ENCODE measurements around the gene EFNA5. TPM values are rescaled to one million over a fixed set of nuclear protein-coding genes. Genes with fewer than 3 reads are reported as not detected.

The EFNA5 gene
- total and polyA plus RNA-seq, 2 of the 13 experiments (the other 11 are each of a cell fraction or from before 2014, with no cell fraction given), result not detected

DNA sequence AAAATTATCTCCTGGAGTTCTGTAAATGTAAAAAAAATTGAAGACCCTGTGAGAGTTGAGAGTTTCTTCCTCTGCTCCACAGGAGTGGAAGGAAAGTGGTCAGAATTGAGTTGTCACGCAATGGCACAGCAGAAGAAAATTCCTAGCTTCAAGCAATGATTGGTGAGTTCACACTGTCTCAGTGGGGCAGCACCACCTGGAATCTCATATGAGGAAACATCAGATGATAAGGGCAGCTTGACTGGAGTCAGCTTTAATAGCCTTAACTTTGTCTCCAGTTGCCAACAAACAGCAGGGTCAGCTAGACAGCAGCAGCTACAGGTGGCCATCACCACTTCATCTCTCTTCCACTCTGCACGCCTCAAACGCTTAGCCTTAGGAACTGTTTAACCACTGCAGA, 211.1 kb downstream of the EFNA5 start:
- TF ChIP-seq, protein P1, sequence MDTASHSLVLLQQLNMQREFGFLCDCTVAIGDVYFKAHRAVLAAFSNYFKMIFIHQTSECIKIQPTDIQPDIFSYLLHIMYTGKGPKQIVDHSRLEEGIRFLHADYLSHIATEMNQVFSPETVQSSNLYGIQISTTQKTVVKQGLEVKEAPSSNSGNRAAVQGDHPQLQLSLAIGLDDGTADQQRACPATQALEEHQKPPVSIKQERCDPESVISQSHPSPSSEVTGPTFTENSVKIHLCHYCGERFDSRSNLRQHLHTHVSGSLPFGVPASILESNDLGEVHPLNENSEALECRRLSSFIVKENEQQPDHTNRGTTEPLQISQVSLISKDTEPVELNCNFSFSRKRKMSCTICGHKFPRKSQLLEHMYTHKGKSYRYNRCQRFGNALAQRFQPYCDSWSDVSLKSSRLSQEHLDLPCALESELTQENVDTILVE (CRISPR knock-in tag; IDR thresholded peaks at IDR 0.05), result no peak
- TF ChIP-seq ZNF160 (CRISPR knock-in tag; IDR thresholded peaks at IDR 0.05), result no peak
- no peak for TF ChIP-seq BRCA1 (CRISPR knock-in tag; IDR thresholded peaks at IDR 0.05)
- TF ChIP-seq, protein P2, sequence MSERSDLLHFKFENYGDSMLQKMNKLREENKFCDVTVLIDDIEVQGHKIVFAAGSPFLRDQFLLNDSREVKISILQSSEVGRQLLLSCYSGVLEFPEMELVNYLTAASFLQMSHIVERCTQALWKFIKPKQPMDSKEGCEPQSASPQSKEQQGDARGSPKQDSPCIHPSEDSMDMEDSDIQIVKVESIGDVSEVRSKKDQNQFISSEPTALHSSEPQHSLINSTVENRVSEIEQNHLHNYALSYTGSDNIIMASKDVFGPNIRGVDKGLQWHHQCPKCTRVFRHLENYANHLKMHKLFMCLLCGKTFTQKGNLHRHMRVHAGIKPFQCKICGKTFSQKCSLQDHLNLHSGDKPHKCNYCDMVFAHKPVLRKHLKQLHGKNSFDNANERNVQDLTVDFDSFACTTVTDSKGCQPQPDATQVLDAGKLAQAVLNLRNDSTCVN (CRISPR knock-in tag; IDR thresholded peaks at IDR 0.05; ENCODE audit: borderline replicate concordance), result no peak
- no peak for TF ChIP-seq TSC22D2 (CRISPR knock-in tag; IDR thresholded peaks at IDR 0.05; ENCODE audit: borderline replicate concordance)
- no peak for TF ChIP-seq GABPB1 (CRISPR knock-in tag; IDR thresholded peaks at IDR 0.05)
- no peak for TF ChIP-seq TCF7L2 (IDR thresholded peaks at IDR 0.05; ENCODE audit: low read depth, low read length)
- no peak for TF ChIP-seq ZC3H13 (CRISPR knock-in tag; IDR thresholded peaks at IDR 0.05)
- in situ Hi-C loops (cut with HindIII; ENCODE audit: extremely low pct_ligation_motif_present, low pct_unique_long_range_greater_than_20kb) (no loop called here), intact Hi-C loops (cut with micrococcal nuclease; ENCODE audit: unreplicated experiment) (no loop called here)
- CTCF ChIA-PET (ENCODE audit: low intra/inter-chr PET ratio, low total read pairs), result no interaction called here
- DNase-seq (ENCODE audit: low spot score), result no peak
- H3K36me3 ChIP-seq (replicated peaks in 1 of 2; ENCODE audit: control insufficient read depth in 1 of 2, insufficient read depth in 2 of 2, low read length in 2 of 2), result no peaks in the 10 kb centered on the region
- H3K9ac ChIP-seq (ENCODE audit: insufficient read depth, low read depth, low read length), result no peak overlapping the region
- H3K79me2 ChIP-seq (ENCODE audit: insufficient read depth, low read length), result no peaks in the 10 kb centered on the region
- no peaks in the 10 kb centered on the region for H4K20me1 ChIP-seq (ENCODE audit: insufficient read depth, low read length)
- H3K4me3 ChIP-seq (replicated peaks in 1 of 3; ENCODE audit: insufficient read depth in 1 of 3, low read depth in 2 of 3, low read length in 3 of 3), result no peak overlapping the region
- no TSS peak for BruUV-seq (replicated peaks)
- WGBS (ENCODE audit: low lambda C conversion rate), result 57% methylated on average over 3 of the region's 3 CpGs
- FAIRE-seq, result no peak
- H3K4me2 ChIP-seq (ENCODE audit: low read depth, low read length), result no peak overlapping the region
- H3K9me3 ChIP-seq (ENCODE audit: low read length), result no peaks in the 10 kb centered on the region
- H3K4me1 ChIP-seq (ENCODE audit: insufficient read depth, low read length), result no peaks in the 10 kb centered on the region
- H3K27ac ChIP-seq (ENCODE audit: extremely low read length, insufficient read depth, low read length), result no peak overlapping the region
- no peaks in the 10 kb centered on the region; a peak in 1 of 5 replicates for H3K27me3 ChIP-seq (ENCODE audit: control insufficient read depth in 1 of 2, insufficient read depth in 2 of 2, low read length in 2 of 2)
- ATAC-seq, result no peak
- H2AFZ ChIP-seq (ENCODE audit: low read length), result no peak overlapping the region
- POLR2A ChIA-PET, result no interaction called here

Data from HepG2 (cell line).